ENCODE data around the gene ZFYVE28. TPM values are rescaled to one million over a fixed set of nuclear protein-coding genes. Genes with fewer than 3 reads are reported as not detected.

Gene ZFYVE28
- total RNA-seq, 2 experiments from 2014 or later = 19.7 to 20.0 TPM

- ChIA-PET CTCF (interaction anchor here (1.2 kb wide), 1 partner anchor 16 kb away, joined by 6 read pairs; no protein-coding TSS in a partner anchor), POLR2A (interaction anchor here (1.7 kb wide), 1 partner anchor 10 kb away, joined by 3 read pairs; no protein-coding TSS in a partner anchor)
- DNase-seq = no peak
- Mint-ChIP-seq H3K4me3 (no peak overlapping the region), H3K27me3 (peaks cover 1% of the 10 kb centered on the region), H3K4me1 (ENCODE audit: low read depth) (peaks cover 2% of the 10 kb centered on the region), H3K9me3 (no peaks in the 10 kb centered on the region), H3K36me3 (no peaks in the 10 kb centered on the region), H3K27ac (no peak overlapping the region)
- intact Hi-C loops (cut with micrococcal nuclease) = no loop called here
These were observed 39.2 kb upstream of the ZFYVE28 start for GRCh38 chr4:2457481-2458295.

GRCh38 chr4:2451821-2452785 lies 33.7 kb upstream of the ZFYVE28 start:
- H3K27ac Mint-ChIP-seq = no peak overlapping the region
- ChIA-PET CTCF (interaction anchor here (1.7 to 2.4 kb wide), 2 partner anchors 10 to 11 kb away, joined by 4 to 17 read pairs; no protein-coding TSS in a partner anchor), POLR2A (no interaction called here)
- no peaks in the 10 kb centered on the region for H3K4me1 Mint-ChIP-seq (ENCODE audit: low read depth)
- intact Hi-C loops (cut with micrococcal nuclease) = no loop called here
- no peak overlapping the region for H3K4me3 Mint-ChIP-seq
- no peaks in the 10 kb centered on the region for H3K27me3 Mint-ChIP-seq
- DNase-seq = no peak
- no peaks in the 10 kb centered on the region for H3K36me3 Mint-ChIP-seq
- no peaks in the 10 kb centered on the region for H3K9me3 Mint-ChIP-seq

- POLR2A ChIA-PET = no interaction called here
- CTCF ChIA-PET = interaction anchor here (1.3 to 2.4 kb wide), 2 partner anchors 9 to 12 kb away, joined by 3 to 17 read pairs; no protein-coding TSS in a partner anchor
- intact Hi-C loops (cut with micrococcal nuclease) = no loop called here
- H3K27ac Mint-ChIP-seq = no peak overlapping the region
- H3K9me3 Mint-ChIP-seq = no peaks in the 10 kb centered on the region
- H3K4me3 Mint-ChIP-seq = no peak overlapping the region
- H3K27me3 Mint-ChIP-seq = no peaks in the 10 kb centered on the region
- no peaks in the 10 kb centered on the region for H3K36me3 Mint-ChIP-seq
- no peak for DNase-seq
- H3K4me1 Mint-ChIP-seq (ENCODE audit: low read depth) = no peaks in the 10 kb centered on the region
These were observed 32.6 kb upstream of the ZFYVE28 start for GRCh38 chr4:2451036-2451520.

GRCh38 chr4:2450394-2451035 lies 32.1 kb upstream of the ZFYVE28 start:
- no peak for DNase-seq
- ChIA-PET CTCF (interaction anchor here (1.3 to 2.4 kb wide), 2 partner anchors 8 to 12 kb away, joined by 3 to 17 read pairs; no protein-coding TSS in a partner anchor), POLR2A (no interaction called here)
- Mint-ChIP-seq H3K4me3 (no peak overlapping the region), H3K9me3 (no peaks in the 10 kb centered on the region), H3K4me1 (ENCODE audit: low read depth) (no peaks in the 10 kb centered on the region), H3K36me3 (no peaks in the 10 kb centered on the region), H3K27me3 (no peaks in the 10 kb centered on the region), H3K27ac (no peak overlapping the region)
- intact Hi-C loops (cut with micrococcal nuclease) = no loop called here

- Mint-ChIP-seq H3K4me1 (ENCODE audit: low read depth) (no peaks in the 10 kb centered on the region), H3K27me3 (no peaks in the 10 kb centered on the region), H3K9me3 (no peaks in the 10 kb centered on the region), H3K27ac (no peak overlapping the region), H3K36me3 (no peaks in the 10 kb centered on the region), H3K4me3 (no peak overlapping the region)
- intact Hi-C loops (cut with micrococcal nuclease) = no loop called here
- ChIA-PET CTCF (interaction anchor here (0.8 to 2.4 kb wide), 3 partner anchors 8 to 13 kb away, joined by 3 to 17 read pairs (median 5); no protein-coding TSS in a partner anchor), POLR2A (no interaction called here)
- DNase-seq = no peak
These were observed 31.3 kb upstream of the ZFYVE28 start for GRCh38 chr4:2449511-2450392.

- Mint-ChIP-seq H3K9me3 (no peaks in the 10 kb centered on the region), H3K27ac (no peak overlapping the region), H3K4me1 (ENCODE audit: low read depth) (no peaks in the 10 kb centered on the region), H3K27me3 (no peaks in the 10 kb centered on the region), H3K4me3 (no peak overlapping the region), H3K36me3 (no peaks in the 10 kb centered on the region)
- no peak for DNase-seq
- POLR2A ChIA-PET = no interaction called here
- intact Hi-C loops (cut with micrococcal nuclease) = no loop called here
- CTCF ChIA-PET = no interaction called here
These were observed 30.6 kb upstream of the ZFYVE28 start for GRCh38 chr4:2449051-2449450.

GRCh38 chr4:2448589-2448988 lies 30.1 kb upstream of the ZFYVE28 start:
- no peak for DNase-seq
- Mint-ChIP-seq H3K4me3 (no peak overlapping the region), H3K36me3 (no peaks in the 10 kb centered on the region), H3K4me1 (ENCODE audit: low read depth) (no peaks in the 10 kb centered on the region), H3K27me3 (no peaks in the 10 kb centered on the region), H3K27ac (no peak overlapping the region), H3K9me3 (no peaks in the 10 kb centered on the region)
- ChIA-PET POLR2A (no interaction called here), CTCF (no interaction called here)
- intact Hi-C loops (cut with micrococcal nuclease) = no loop called here

- POLR2A ChIA-PET = no interaction called here
- intact Hi-C loops (cut with micrococcal nuclease) = no loop called here
- CTCF ChIA-PET = interaction anchor here (2.5 kb wide), 1 partner anchor 227 kb away, joined by 12 read pairs; no protein-coding TSS in a partner anchor
- no peak overlapping the region for H3K27ac Mint-ChIP-seq
- H3K4me1 Mint-ChIP-seq (ENCODE audit: low read depth) = no peaks in the 10 kb centered on the region
- H3K4me3 Mint-ChIP-seq = no peak overlapping the region
- no peaks in the 10 kb centered on the region for H3K9me3 Mint-ChIP-seq
- H3K27me3 Mint-ChIP-seq = no peaks in the 10 kb centered on the region
- no peaks in the 10 kb centered on the region for H3K36me3 Mint-ChIP-seq
- no peak for DNase-seq
These were observed 28.5 kb upstream of the ZFYVE28 start for GRCh38 chr4:2446656-2447564.

- no peak overlapping the region for H3K27ac Mint-ChIP-seq
- H3K9me3 Mint-ChIP-seq = no peaks in the 10 kb centered on the region
- intact Hi-C loops (cut with micrococcal nuclease) = no loop called here
- H3K27me3 Mint-ChIP-seq = no peaks in the 10 kb centered on the region
- ChIA-PET POLR2A (no interaction called here), CTCF (interaction anchor here (1.0 to 2.5 kb wide), 2 partner anchors 23 to 226 kb away, joined by 3 to 12 read pairs; partner anchors contain the start of gene RNF4)
- no peak overlapping the region for H3K4me3 Mint-ChIP-seq
- no peak for DNase-seq
- H3K4me1 Mint-ChIP-seq (ENCODE audit: low read depth) = peaks cover 4% of the 10 kb centered on the region
- H3K36me3 Mint-ChIP-seq = no peaks in the 10 kb centered on the region
These were observed 27.1 kb upstream of the ZFYVE28 start for GRCh38 chr4:2445571-2445970.

- Mint-ChIP-seq H3K27ac (no peak overlapping the region), H3K4me1 (ENCODE audit: low read depth) (peaks cover 4% of the 10 kb centered on the region), H3K36me3 (no peaks in the 10 kb centered on the region), H3K27me3 (no peaks in the 10 kb centered on the region), H3K4me3 (no peak overlapping the region), H3K9me3 (no peaks in the 10 kb centered on the region)
- CTCF ChIA-PET = interaction anchor here (1.0 to 2.5 kb wide), 2 partner anchors 24 to 225 kb away, joined by 3 to 12 read pairs; partner anchors contain the start of gene RNF4
- no peak for DNase-seq
- POLR2A ChIA-PET = no interaction called here
- intact Hi-C loops (cut with micrococcal nuclease) = no loop called here
These were observed 26.7 kb upstream of the ZFYVE28 start for GRCh38 chr4:2445130-2445529.
